Fibroblast of pulmonary artery (primary cell): Measurements from ENCODE around the gene EVPL.

Experiments
- DNase-seq: peaks from one replicate; pipeline ENCODE4 v3.0.0-alpha.2; 2010; ENCODE audit warnings: low read depth
- H3K4me3 ChIP-seq: replicated peaks from 2 replicates; pipeline ENCODE4 v1.5.1; 2011; ENCODE audit warnings: low read depth, mild to moderate bottlenecking, control low read depth, low read length, moderate library complexity
- CTCF ChIP-seq: IDR thresholded peaks from 2 replicates; pipeline ENCODE4 v1.5.1; 2011; ENCODE audit warnings: mild to moderate bottlenecking, control low read depth, low read length, inconsistent platforms; ENCODE audit errors: missing control alignments

Gene EVPL

DNA sequence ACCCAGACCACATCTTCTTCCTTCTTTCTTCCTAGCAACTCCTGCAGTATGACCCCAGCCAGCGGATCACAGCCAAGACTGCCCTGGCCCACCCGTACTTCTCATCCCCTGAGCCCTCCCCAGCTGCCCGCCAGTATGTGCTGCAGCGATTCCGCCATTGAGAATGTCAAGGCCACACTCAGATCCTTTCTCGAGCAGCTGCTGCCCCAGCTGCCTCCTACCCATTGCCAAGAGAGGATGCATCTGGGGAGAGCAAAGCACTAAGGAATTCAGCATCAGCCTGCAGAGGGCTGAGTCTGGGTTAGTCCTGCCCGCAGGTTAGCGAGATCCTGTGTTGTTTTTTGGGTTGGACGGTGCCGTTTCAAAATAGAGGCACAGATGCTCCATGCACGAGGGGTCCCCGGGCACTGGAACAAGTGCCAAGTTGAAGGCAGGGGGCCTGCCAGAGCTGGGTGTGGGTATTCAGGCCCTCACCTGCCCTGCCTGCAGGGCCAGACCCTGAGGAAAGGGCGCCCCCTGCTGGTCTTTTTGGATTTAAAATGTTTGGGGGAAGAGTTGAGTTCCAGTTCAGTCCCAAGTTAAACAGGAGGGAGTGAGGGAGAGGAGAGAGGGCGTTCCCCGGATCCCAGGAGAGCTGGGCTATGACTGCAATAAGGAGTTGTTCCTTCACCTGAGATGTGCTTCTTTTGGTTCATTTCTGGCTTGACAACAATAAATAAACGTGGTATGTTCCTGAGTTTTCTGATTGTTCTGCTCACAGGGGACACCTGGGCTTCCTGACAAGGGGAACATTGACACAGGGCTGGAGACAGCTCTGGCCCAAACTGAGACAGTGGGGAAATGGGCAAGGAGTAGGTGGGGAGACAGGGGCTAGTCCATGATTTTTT lies 21.6 kb downstream of the EVPL start:
- TF ChIP-seq CTCF, result peak; percentile 60
- DNase-seq, result peak; percentile 71
- no peak overlapping the region for H3K4me3 ChIP-seq

DNA sequence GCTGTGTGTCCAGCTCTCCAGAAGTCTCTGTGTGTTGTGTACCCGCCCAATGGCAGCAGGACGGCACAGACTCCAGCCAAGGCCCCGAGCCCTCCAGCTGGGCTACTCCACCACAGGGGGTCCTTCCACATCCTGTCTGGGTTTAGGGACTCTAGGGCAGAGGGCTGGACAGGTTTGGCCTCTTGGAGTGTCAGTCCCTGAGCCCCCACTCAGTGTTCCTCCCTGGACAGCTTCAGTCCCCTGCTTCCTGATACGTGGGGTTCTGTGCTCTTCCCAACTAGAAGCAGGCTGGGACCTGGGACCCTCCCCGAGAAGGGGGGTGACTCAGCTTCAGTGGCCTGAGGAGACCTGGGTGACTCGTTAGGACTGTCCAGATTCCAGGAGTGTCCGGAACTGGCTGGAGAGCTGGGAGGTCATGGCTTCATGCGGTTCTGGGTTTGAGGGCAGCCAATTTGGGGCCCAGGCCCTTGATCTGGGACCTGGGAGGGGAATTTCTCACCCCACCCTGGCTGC lies 22.3 kb downstream of the EVPL start:
- no peak for TF ChIP-seq CTCF
- DNase-seq, result no peak
- H3K4me3 ChIP-seq, result no peak overlapping the region

- TF ChIP-seq CTCF, result no peak
- H3K4me3 ChIP-seq, result no peak overlapping the region
- DNase-seq, result no peak
These were observed 23.2 kb downstream of the EVPL start for GRCh38 chr17:76003915-76004314.

DNA sequence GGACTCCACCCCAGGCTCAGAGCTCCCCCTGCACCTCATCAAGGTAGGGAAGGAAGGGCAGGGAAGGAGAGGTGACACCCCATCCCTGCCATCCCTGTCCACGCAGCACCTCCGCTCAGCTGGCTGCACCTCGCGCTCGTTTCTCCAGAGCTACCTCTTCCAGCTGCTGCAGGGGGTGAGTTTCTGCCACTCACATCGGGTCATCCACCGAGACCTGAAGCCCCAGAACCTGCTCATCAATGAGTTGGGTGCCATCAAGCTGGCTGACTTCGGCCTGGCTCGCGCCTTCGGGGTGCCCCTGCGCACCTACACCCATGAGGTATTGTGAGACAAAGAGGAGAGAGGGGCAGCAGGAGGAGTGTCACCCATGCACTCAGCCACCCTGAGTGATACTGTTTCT lies 25.0 kb downstream of the EVPL start:
- H3K4me3 ChIP-seq, result no peak overlapping the region
- no peak for TF ChIP-seq CTCF
- DNase-seq, result no peak

DNA sequence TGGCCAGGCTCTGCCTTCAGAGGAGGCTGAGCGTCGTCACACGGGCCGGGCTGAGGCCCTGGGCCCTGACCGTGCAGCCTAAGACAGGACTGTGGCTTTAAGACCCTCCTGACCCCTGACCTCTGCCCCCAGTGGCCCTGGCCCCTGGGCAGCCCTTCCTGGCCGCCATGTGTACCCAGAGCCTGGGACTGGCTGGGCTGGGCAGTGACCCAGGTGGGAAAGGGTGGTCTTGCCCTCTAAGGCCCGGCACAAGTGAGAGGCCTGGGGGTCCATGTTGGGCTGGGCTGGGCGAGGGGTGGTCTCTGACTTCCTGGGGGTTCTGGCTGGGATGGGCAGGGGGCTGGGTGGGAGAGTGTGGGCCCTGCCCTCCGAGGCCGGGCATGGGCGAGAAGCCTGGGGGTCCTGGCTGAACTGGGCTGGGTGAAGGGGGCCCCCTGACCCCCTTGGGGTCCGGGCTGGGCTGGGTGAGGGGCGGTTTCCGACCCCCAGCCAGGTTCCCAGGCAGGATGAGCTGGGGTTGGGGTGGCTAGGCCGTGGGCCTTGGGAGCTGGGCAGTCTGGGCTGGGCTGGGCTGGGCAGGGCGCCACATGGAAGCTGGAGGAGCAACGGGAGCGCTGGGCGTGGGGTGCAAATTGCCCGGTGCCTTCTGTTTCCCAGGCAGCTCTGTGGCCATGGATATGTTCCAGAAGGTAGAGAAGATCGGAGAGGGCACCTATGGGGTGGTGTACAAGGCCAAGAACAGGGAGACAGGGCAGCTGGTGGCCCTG lies 26.2 kb downstream of the EVPL start, which contains the start of gene CDK3:
CDK3 (plus strand) TSS at position 101 of the 767 bp plus-strand sequence; CDS start at position 672, 571 bp downstream.
- DNase-seq, result no peak
- no peak for TF ChIP-seq CTCF
- H3K4me3 ChIP-seq, result no peak within 1 kb of the TSS

DNA sequence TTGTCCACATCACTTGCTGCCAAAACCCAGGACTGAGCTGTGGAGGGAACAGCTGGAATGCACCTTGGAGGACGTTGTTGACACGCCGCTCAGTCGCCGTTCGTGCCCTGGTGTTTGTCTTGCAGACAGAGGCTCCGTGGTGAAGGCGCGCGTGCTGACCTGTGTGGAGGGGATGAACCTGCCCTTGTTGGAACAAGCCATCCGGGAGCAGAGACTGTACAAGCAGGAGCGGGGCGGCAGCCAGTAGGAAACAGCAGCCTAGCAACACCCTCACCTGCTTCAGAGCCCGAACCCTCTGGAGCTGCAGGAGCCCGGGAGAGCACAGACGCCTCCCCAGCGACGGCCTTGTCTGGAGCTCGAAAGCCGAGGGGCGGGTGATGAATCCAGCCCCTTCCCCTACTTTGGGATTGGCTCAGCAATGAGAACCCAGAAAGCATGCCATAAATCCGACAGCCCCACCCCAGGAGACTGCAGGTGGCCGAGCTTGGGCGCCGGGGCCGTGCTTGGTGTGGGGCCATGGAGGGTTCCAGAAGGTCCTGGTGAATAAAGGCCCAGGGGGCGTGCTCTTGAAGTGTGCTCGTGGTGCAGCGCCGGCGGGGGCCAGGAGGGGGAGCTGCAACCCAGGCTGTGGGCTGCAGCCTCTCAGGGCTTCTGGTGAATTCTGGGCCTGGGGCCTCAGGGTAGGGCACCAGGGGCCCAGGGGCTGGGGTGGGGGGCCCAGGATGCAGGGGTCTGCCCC lies 26.9 kb downstream of the EVPL start:
- peak; percentile 52 for TF ChIP-seq CTCF
- no peak overlapping the region for H3K4me3 ChIP-seq
- peak; percentile 40 for DNase-seq
